GM18502 (cell line): ENCODE data around the gene DPH6.

Experiments used
- ATAC-seq: cut with Tn5 transposase; IDR thresholded peaks from one replicate; pipeline ENCODE4 v1.9.1; 2021; ENCODE audit warnings: mild to moderate bottlenecking; ENCODE audit not compliant: unreplicated experiment, poor library complexity

The DPH6 gene

DNA sequence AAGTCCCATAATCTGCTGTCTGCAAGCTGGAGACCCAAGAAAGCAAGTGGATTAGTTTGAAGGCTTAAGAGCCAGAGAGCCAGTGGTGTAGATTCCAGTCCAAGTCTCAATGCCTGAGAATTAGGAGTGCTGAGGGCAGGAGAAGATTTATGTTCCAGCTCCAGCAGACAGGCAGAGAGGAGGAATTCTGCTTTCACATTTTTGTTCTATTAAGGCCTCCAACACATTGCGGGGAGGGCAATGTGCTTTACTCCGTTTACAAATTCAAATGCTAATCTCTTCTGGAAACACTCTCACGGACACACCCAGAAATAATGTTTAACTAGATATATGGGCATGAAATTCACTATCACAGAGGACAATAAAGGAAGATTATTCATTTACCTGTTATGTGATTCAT lies 54.0 kb downstream of the DPH6 start:
- no peak for ATAC-seq

DNA sequence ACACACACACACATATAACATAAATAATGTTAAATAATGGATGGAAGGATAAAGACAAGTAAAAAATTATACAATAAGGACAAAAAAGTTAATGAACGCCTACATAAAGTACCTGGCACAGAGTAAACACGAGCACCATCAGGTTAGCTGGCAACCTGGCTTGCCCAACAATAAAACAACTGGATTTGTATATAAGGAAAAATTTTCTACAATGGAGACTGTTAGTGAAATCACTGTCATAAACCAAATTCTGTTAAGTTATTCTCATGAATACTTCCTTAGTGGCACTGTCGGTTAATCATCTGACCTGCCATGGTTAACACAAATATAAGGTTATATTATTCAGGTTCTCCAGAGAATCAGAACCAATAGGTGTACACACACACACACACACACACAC lies 54.8 kb downstream of the DPH6 start:
- no peak for ATAC-seq

DNA sequence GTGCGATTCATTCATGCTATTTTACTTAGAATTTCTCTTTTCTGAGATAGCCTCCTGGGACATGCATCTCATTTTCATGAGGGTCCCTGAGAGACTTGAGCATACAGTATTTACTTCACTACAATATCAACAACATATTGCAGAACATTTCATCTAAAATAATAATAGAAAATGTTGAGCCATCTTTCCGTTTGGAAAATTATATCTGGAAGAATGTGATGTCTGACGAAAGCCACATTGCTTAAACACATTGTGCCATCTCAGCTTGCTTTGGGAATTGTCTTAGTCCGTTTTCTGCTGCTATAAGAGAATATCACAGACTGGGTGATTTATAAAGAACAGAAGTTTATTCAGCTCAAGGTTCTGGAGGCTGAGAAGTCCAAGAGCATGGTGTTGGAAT lies 55.5 kb downstream of the DPH6 start:
- ATAC-seq = no peak

DNA sequence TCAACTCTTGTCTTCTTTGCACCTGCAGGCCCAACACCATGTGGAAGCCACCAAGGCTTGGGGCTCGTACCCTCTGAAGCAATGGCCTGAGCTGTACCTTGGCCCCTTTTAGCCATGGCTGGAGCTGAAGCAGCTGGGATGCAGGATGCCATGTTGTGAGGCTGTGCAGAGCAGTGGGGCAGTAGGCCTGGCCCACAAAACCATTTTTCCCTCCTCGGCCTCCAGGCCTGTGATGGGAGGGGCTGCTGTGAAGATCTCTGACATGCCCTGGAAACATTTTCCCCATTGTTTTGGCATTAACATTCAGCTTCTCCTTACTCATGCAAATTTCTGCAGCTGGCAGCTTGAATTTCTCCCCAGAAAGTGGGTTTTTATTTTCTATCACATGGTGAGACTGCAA lies 58.5 kb downstream of the DPH6 start:
- no peak for ATAC-seq

DNA sequence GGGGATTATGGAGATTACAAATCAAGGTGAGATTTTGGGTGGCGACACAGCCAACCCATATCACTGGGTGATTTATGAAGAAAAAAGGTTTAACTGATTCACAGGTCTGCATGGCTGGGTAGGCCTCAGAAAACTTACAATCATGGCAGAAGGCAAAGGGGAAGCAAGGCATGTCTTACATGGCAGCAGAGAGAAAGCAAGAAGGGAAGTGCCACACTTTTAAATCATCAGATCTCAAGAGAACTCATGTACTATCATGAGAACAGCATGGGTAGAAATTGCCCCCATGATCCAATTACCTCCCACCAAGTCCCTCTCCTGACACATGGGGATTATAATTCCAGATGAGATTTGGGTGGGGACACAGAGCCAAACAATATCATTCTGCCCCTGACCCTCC lies 59.7 kb downstream of the DPH6 start:
- ATAC-seq = no peak

DNA sequence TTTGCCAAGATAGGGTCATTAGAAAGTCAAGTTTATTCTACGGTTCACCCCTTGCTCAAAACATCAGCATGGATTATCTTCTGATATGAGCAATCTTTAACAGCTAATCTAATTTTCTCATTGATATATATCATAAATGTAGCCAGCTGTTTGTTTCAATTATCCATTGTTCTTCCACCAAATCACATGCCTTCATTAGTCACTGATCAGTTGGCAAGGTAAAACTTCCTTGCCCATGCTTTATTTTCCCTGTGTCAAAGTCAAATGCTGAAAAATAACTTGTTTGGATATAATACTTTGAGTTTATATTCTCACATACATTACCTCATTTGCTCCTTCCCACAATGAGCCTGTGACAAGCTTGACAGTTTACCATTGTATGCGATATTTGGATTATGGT lies 60.6 kb downstream of the DPH6 start:
- ATAC-seq = no peak

DNA sequence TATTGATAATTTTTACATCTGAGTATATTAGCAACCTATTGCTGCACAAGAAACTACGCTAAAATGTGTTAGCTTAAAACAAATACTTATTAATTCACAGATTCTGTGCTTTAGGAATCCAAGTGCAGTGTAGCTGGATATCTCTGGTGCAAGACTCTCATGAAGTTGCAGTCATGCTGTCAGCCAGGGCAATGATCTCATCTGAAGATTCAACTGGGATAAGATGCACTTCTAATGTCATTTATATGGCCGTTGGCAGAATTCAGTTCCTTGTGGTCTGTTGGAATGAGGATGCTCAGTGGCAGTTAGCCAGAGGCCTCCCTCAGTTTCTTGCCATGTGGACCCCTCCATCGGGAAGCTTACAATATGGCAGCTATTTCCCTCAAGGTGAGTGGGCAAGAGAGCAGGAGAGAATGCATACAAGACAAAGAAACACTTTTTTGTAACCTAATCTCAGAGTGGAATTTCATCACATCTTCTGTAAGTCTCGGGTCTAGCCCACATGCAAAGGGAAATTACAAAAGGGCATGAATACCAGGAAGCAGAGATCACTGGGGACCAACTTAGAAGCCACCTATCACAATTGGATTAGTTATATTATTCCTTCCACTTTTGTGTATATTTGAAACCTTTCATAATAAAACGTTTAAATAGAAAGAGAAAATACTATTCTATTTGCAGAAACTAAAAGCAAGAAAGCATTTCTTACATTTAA lies 61.6 kb downstream of the DPH6 start:
- ATAC-seq = no peak

DNA sequence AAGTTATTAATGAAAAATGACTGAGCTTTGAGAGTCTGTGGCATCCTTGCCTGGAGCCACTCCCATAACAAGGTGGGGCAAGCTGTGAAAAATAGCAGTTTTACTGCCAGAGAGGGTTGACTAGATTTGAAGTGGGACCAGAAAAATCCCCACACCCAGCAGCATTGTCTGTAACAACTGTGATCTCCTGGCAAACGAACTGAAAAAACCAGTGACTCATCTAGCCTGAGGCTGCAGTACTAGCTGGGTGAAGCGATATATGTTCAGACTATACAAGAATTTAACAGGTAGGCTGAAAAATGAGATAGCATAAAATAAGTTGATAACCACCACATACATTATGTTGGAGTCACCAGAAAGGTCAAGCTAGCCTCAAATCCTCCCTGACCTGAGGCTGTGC lies 64.0 kb downstream of the DPH6 start:
- ATAC-seq = no peak

DNA sequence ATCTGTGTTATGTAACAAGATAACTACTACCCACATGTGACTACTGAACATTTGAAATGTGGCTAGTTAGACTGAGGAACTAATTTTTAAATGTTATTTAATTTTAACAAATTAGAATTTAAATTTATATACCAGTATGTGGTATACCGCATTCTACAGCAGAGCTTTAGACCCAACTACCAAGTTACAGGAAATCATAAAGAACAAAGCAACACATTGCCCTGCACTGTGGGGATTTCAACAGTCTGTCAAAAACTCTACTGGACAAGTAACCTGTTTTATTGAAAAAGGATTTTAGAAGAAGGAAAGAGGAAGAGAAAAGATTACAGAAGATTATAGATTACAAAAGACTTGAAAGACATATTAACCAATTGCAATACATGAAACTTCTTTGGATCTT lies 64.9 kb downstream of the DPH6 start:
- no peak for ATAC-seq

DNA sequence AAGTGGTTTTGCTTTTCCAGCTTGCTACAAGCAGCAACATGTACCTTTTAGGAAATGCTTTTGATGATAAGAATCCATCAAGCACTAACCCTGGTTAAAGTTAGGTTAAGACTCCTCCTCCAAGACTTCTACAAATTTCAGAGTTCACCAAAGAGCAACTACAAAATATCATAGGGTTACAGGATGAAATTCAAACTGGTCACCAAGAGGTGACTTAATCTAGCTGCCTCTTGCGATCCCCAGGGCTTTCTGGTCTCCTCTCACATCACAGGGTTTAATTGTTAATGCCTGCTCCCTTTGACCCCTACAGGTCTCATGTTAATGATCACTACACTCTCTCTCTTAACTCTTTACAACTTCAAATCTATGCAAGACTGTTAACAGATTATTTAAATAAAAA lies 66.5 kb downstream of the DPH6 start:
- ATAC-seq = no peak

DNA sequence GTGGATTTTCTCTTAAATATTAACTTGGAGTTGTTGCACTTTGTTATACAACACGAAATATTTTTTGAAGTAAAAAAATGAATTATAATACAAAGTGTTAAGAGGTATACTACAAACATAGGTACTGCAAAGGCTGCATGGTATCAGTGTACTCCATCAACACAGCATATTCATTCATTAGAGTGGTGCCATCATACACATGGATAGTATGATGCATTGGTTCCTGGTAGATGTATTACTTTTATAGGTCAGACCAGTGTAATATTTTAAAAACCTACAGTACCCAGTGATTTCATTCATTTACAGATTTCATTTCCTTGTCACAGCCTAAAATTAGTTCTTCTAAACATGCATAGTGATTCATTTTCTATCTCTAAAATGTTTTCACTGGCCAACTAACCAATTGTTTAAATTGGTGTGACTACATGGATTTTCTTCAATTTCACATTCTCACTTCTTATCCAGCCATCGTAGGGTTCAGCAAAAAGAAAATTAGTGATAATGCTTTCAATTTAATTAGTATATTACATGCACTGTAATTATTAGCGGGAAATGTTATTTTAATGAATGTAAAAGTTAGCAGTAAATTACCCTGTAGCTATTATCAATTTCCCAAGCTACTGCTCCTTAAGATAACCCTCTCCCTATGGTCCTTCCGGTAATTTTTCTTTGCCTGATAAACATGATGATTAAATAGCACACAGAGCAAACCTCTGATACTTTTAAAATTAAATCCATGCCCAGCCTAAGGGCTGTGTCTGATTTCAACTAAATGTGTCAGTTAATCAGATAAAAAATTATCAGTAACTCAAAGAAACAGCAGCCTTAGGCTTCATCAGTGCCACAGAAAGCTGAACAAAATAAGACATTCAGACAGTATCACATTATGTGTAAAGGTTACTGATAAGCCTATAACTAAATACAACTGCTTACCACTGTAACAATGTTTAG lies 68.4 kb downstream of the DPH6 start:
- no peak for ATAC-seq

DNA sequence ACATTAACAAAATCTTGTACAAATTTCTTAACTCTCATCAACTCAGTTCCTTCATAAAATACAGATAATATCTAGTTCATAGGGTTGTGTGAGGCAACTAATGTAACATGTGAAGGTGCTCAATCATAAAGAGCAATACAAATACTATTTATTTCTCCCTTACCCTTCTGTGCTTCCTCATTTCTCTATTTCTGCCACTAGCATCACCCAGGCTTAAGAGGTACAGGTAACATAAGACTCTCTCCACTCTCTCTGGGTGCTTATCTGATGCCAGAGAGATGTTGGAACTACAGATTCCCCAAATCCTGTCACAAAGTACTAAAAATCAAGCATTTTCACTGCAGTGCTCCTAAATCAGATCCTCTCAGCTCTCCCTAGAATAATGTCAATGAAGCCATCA lies 74.9 kb downstream of the DPH6 start:
- no peak for ATAC-seq

DNA sequence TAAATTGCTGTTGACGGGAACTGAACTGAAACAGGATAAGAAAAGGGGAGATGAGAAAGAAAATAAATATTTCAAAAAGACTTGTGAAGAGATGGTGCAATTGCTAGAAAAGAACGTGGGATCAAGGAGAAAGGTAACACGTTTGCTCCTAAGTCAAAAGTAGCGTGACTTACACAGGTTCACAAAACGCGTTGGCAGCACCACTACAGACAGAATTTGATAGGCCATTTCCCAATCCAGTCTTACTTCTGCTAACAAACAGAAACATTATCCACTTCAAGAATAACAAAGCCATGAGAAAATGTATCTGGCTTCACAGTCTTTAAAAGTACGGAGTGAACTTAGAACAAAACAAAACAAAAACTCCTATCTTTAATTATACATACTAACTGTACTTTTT lies 75.5 kb downstream of the DPH6 start:
- ATAC-seq = no peak

DNA sequence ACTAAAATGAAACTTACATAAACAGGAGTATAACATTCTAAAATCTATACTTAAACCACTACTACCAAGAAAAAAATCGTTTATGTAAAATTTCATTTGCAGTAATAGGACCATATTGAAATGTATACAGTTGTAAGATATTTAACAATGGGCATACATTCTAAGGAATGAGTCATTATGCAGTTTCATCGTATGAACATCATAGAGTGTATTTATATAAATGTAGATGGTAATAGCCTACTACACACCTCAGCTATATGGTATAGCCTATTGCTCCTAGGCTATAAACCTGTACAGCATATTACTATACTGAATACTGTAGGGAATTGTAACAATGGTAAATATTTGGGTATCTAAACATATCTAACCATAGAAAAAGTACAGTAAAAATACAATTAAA lies 79.5 kb downstream of the DPH6 start:
- no peak for ATAC-seq

DNA sequence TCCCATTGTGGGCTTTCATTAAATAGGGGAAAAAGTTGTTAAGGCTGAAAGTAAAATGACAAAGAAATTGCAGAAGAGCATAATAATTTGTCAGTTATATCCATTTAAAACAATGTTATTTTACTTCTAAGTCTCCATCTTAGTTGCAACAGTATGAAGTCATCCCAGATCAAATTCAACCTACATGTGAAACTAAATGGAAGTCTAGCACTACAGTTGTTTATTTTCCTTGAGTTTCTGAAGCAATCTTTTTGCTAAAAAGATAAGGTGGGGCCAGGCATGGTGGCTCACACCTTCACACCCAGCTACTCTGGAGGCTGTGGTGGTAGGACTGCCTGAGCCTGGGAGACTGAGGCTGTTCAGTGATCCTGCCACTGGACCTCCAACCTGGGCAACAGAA lies 80.2 kb downstream of the DPH6 start:
- ATAC-seq = no peak

DNA sequence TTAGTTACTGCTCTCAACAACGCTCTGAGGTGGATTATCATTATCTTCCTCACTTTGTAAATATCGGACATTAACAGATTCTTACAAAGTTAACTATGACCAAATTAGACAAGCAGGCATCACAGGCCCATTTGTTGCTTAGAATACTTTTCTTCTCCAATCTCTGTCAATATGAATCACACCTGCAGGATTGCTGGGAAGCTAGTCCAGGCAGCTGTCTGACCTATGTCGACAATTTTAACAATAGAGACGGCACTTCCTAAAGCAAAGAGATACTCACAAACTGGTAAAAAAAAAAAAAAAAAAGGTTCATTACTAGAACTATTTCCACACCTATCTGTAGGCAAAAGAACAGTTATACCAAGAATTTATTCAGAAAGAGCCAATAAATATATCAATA lies 85.3 kb downstream of the DPH6 start:
- no peak for ATAC-seq

DNA sequence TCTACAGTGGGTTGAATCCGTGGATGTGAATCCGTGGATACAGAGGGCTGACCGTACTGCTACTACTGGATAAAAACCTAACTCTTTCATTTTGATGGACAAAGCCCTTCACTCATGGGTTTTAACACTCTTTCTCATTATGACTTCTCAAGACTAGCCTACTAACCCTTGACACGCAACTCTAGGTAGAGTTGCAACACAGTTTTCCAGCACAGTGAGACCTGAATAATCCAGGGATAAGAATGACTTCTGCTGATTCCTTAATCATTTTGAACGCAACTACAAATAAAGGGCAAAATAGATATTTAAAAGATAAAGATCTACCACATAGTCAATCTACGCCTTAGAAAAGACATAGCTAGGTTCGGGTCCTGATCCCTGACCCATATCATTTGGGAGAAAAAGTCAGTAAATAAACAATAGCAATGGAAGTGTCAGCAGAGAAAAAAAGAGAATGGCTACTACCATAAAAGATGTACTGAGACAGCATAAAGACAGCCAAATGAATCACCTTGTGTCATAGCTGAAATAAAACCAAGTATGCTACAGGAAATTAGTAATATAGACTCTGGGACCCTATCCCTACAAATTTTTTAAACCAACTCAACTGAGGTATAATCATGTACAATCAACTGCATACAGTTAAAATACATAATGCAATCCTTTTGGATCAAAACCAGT lies 87.6 kb downstream of the DPH6 start:
- no peak for ATAC-seq

DNA sequence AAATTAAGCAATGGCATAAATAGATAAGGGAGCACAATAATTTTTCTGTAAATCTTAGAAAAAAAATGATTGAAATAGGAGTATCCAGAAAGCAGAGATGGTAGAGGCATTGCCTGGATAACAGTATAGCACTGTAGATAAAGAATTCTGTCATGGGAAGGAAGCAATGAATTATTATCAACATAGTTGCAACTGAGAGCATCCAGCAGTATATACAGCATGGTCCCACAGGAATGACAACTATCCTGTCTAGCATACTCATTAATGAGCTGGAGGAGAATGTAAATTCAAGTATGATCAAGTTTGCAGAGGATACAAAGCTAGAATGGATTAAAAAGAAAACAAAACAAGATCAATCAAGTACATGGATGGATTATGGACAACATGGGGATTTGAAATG lies 90.8 kb downstream of the DPH6 start:
- ATAC-seq = no peak

DNA sequence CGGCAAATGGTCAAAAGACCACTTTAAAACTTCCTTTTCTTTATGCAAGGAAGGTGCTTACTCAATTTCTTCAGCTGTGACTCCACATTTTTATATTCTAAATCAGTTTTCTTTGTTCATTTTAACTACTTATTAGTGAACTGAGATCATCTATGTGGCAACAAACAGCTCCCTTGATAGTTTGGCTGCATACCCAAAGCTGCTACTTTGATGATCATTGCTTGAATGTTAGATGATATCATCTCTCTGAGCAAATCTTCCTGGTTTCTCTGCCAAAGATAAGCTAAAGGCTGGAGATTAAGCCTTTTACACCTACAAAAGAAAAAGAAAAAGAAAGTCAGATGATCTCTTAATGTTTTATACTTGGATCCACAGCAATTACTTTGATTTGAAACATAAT lies 95.5 kb downstream of the DPH6 start:
- ATAC-seq = no peak

DNA sequence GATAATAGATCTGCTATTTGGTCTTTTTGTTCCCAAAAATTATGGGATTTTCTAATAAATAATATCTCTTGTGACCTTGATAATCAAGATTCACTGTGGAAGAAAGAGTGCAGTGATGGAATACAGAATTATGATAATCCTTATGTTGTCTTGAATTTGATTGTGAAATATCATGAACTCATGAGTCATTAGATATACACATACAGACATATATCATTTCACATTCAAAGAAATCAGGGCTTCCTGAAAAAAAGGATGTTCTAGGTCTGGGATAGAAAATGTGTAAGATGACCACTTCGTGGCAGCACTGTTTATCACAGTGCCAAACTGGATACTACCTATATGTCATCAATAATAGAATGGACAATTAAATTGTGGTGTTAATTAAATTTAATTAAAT lies 97.7 kb downstream of the DPH6 start:
- ATAC-seq = no peak

DNA sequence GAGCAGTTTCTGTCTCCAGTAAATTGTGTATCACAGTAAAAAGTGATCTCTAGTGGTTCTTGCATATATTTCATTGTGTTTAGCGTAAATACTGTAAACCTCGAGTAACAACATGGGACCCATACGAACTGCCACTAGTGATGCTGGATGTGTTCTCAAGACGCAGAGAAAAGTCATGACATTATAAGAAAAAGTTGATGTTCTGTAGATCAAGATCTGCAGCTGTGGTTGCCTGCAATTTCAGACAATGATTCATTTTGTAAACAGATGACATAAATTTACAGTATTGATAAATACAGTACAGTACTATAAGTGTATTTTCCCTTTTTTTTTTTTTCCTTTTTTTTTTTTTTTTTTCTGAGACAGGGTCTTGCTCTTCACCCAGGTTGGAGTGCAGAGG lies 100.1 kb downstream of the DPH6 start:
- ATAC-seq = no peak
